Spleen (tissue), 7 donors: ENCODE data around the gene VWF.

Source experiments
- CTCF ChIP-seq, 11 experiments: fragments of 200-600 bp in 7 of 11; fragments of 450-650 bp in 4 of 11; sonication (generic) in 4 of 11; IDR thresholded peaks in 8 of 11; conservative IDR thresholded peaks in 3 of 11; 1 replicate in 7 of 11; 2 replicates in 4 of 11; pipeline versions ENCODE4 v1.4.0 to v1.8.0; 2016 to 2021; ENCODE audit warnings: antibody characterized with exemption in 11 of 11, inconsistent platforms in 4 of 11, mild to moderate bottlenecking in 1 of 11
- POLR2A ChIP-seq, 3 donors: fragments of 450-650 bp; IDR thresholded peaks; one replicate each; pipeline ENCODE4 v1.5.1; 2017; ENCODE audit warnings: antibody characterized with exemption in 3 of 3, mild to moderate bottlenecking in 1 of 3
- POLR2AphosphoS5 ChIP-seq, 3 donors: sonication (generic); formaldehyde crosslinking; IDR thresholded peaks; one replicate each; pipeline ENCODE4 v1.5.1; 2017; ENCODE audit warnings: antibody characterized with exemption in 3 of 3
- donor health status: DM: no; HTN: no; CAD: no; lungs with moderate emphysema.
- donor health status: DM: no; HTN: no; CAD: no.
- donor health status: DM: no; HTN: no; CAD: no.

- TF ChIP-seq CTCF (IDR thresholded peaks at IDR 0.05 in 8 of 11, conservative IDR thresholded peaks at IDR 0.05 in 3 of 11) (no peak), POLR2A (IDR thresholded peaks at IDR 0.05) (no peak), POLR2AphosphoS5 (IDR thresholded peaks at IDR 0.05) (no peak)
These were observed 209.9 kb downstream of the VWF start for GRCh38 chr12:5914387-5915149.
